Measurements from ENCODE around the gene BBS9.

DNA sequence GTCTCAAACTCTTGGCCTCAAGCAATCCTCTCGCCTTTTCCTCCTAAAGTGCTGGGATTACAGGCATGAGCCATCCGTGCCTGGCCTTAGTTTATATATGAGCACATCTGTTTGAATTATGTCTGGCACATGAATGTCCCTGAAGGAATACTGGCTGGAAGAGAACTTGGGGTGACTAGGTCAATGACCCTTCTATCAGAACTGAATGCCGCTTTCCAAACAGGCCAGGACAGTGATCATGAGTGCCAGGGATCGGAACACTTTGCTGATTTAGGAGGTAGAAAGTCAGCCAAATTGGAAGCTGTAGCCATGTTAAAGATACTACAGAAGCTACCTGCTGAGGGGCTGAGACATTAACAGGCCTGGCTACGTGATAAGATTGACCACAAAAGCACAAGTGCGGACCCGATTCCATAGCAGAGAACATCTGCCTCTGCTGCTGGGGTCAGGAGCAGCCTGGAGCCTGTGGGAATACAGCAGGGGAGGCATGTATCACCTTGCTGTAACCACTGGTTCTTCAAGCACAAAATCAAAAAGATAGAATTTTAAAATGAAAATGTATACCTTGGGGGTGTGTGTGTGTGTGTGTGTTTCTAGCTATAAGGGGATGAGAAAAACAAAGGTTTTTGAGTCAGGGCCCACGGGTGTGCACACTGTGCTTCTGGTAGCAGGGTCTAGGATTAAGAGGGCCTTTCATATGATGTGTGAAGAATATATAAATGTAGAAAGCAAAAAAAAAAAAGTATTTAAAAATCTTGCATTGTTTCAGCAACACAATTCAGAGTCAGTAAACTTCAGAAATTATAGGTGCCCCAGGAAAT is 293.7 kb downstream of the BBS9 start:
- TF ChIP-seq CTCF (IDR thresholded peaks at IDR 0.05) (no peak), EP300 (IDR thresholded peaks at IDR 0.05) (no peak)

Measured in tibial nerve (tissue), 4 donors.